ENCODE measurements around the gene SPIN1. TPM values are rescaled to one million over a fixed set of nuclear protein-coding genes. Genes with fewer than 3 reads are reported as not detected.

The SPIN1 gene
- total and polyA plus RNA-seq, 2 of the 8 experiments (the other 6 are each of a cell fraction or from before 2014, with no cell fraction given), result 69.9 to 139 TPM

GRCh38 chr9:88406051-88406450 lies 17.8 kb downstream of the SPIN1 start:
- CTCF ChIA-PET (ENCODE audit: partially characterized antibody), result no interaction called here
- TF ChIP-seq CBX8 (IDR thresholded peaks at IDR 0.05; ENCODE audit: borderline replicate concordance, low read depth, low read length) (no peak), POLR2A (IDR thresholded peaks at IDR 0.05; ENCODE audit: control extremely low read depth in 1 of 2, low read depth in 2 of 2, low read length in 2 of 2) (no peak)

More at GRCh38 chr9:88406051-88406450, 17.8 kb downstream of the SPIN1 start:
- no peak overlapping the region for H4K5ac ChIP-seq (ENCODE audit: insufficient read length, low read depth, low read length)
- H2BK15ac ChIP-seq (ENCODE audit: low read length), result no peak overlapping the region
- H3K18ac ChIP-seq (ENCODE audit: extremely low read depth, low read length), result no peak overlapping the region
- FAIRE-seq (no peak), DNase-seq (ENCODE audit: low read depth in 1 of 2, low spot score in 2 of 2) (no peak)
- no peak overlapping the region for H3K56ac ChIP-seq (replicated peaks; ENCODE audit: insufficient read length, low read depth, low read length)
- POLR2A ChIA-PET (ENCODE audit: partially characterized antibody), result no interaction called here
- no peaks in the 10 kb centered on the region for H3K27me3 ChIP-seq (replicated peaks in 1 of 4; ENCODE audit: control insufficient read depth in 3 of 4, extremely low read depth in 1 of 4, insufficient read depth in 3 of 4, low read length in 3 of 4)
- H3K36me3 ChIP-seq (ENCODE audit: control insufficient read depth in 2 of 4, insufficient read depth in 4 of 4, low read length in 3 of 4), result no peaks in the 10 kb centered on the region; a peak in 1 of 8 replicates
- peaks cover 11 to 14% of the 10 kb centered on the region in 2 experiments for H4K20me1 ChIP-seq (replicated peaks in 1 of 2; ENCODE audit: control insufficient read depth in 1 of 2, insufficient read depth in 2 of 2, low read length in 2 of 2)
- no peaks in the 10 kb centered on the region; the same call in 1 of the 2 replicates for H3K79me1 ChIP-seq (ENCODE audit: low read depth, low read length)
- H3K4me3 ChIP-seq (ENCODE audit: extremely low read depth in 1 of 4, insufficient read depth in 2 of 4, low read depth in 3 of 4, low read length in 4 of 4), result no peak overlapping the region
- no peak overlapping the region for H3K4me2 ChIP-seq (ENCODE audit: insufficient read depth in 1 of 2, low read depth in 2 of 2, low read length in 2 of 2)
- H3K14ac ChIP-seq (ENCODE audit: insufficient read length), result no peak overlapping the region
- H3K9ac ChIP-seq (replicated peaks in 1 of 4; ENCODE audit: extremely low read depth in 1 of 4, low read depth in 3 of 4, low read length in 3 of 4), result no peak overlapping the region; a peak in 1 of 7 replicates
- H3K4ac ChIP-seq (replicated peaks; ENCODE audit: insufficient read length, low read depth, low read length), result no peak overlapping the region
- H3K9me3 ChIP-seq (ENCODE audit: insufficient read depth in 2 of 2, low read depth in 1 of 2, low read length in 1 of 2), result no peaks in the 10 kb centered on the region
- H2AFZ ChIP-seq (ENCODE audit: low read length), result no peak overlapping the region
- 84% methylated on average over 7 of the region's 7 CpGs; no CpG with 5 or more reads in 1 of the 2 experiments for WGBS, 2 experiments (ENCODE audit: extremely low coverage in 1 of 2, insufficient coverage in 1 of 2, insufficient read length in 1 of 2, insufficient replicate concordance in 2 of 2, low coverage in 1 of 2, low lambda C conversion rate in 2 of 2, missing lambda C conversion rate in 1 of 2)
- no peak overlapping the region for H2BK20ac ChIP-seq (ENCODE audit: low read length)
- no peak overlapping the region for H4K91ac ChIP-seq (replicated peaks; ENCODE audit: insufficient read length, low read length)
- H4K8ac ChIP-seq (ENCODE audit: extremely low read depth, insufficient read depth, low read length), result no peak overlapping the region
- H2BK5ac ChIP-seq (ENCODE audit: low read depth, low read length), result no peak overlapping the region
- no peak overlapping the region for H3K23ac ChIP-seq (ENCODE audit: insufficient read length)
- H3K79me2 ChIP-seq (ENCODE audit: control insufficient read depth in 1 of 2, insufficient read depth in 2 of 2, low read length in 2 of 2), result peaks cover 49 to 98% of the 10 kb centered on the region in 2 experiments
- H2AK5ac ChIP-seq (ENCODE audit: low read depth, low read length), result no peak overlapping the region
- no peak overlapping the region for H3K27ac ChIP-seq (ENCODE audit: low read depth, low read length)
- no peak overlapping the region for H2BK12ac ChIP-seq (ENCODE audit: low read depth, low read length)
- H3K4me1 ChIP-seq (replicated peaks in 1 of 4; ENCODE audit: control insufficient read depth in 3 of 4, insufficient read depth in 4 of 4, low read length in 3 of 4), result no peaks in the 10 kb centered on the region
- no peak overlapping the region for H2BK120ac ChIP-seq (replicated peaks; ENCODE audit: low read depth, low read length)
- H3K23me2 ChIP-seq (ENCODE audit: low read depth, low read length), result no peaks in the 10 kb centered on the region
